Fibroblast of mammary gland (primary cell): ENCODE results near the gene GNG12.
"Not testable (repeated sequence)": the region's sequence is repeated elsewhere in the genome, so short reads cannot be mapped to it uniquely, and the experiment has no call there.

Experiments used
- DNase-seq: peaks from one replicate; pipeline ENCODE4 v3.0.0-alpha.2; 2010; ENCODE audit warnings: low read depth
- H3K4me3 ChIP-seq: 2 replicates; pipeline ENCODE4 v1.5.1; 2011; ENCODE audit warnings: low read depth, mild to moderate bottlenecking, low read length, moderate library complexity; ENCODE audit not compliant: control insufficient read depth
- CTCF ChIP-seq: conservative IDR thresholded peaks from 2 replicates; pipeline ENCODE4 v1.5.1; 2011; ENCODE audit warnings: low read depth, low read length, inconsistent platforms; ENCODE audit not compliant: control insufficient read depth, insufficient read depth

Gene GNG12

GRCh38 chr1:67731322-67731721 is 101.9 kb downstream of the GNG12 start:
- no peak for TF ChIP-seq CTCF
- no peak for DNase-seq
- no peak overlapping the region for H3K4me3 ChIP-seq

GRCh38 chr1:67730312-67730711 is 103.0 kb downstream of the GNG12 start:
- H3K4me3 ChIP-seq = not testable (repeated sequence)

GRCh38 chr1:67729872-67730271 is 103.4 kb downstream of the GNG12 start:
- TF ChIP-seq CTCF = no peak
- no peak for DNase-seq
- H3K4me3 ChIP-seq = no peak overlapping the region

More at GRCh38 chr1:67730312-67730711, 103.0 kb downstream of the GNG12 start:
- DNase-seq = not testable (repeated sequence)

GRCh38 chr1:67726224-67726623 is 107.0 kb downstream of the GNG12 start:
- TF ChIP-seq CTCF = no peak
- peak; percentile 81 for DNase-seq
- H3K4me3 ChIP-seq = no peak overlapping the region

GRCh38 chr1:67724928-67725560 is 108.2 kb downstream of the GNG12 start:
- no peak for TF ChIP-seq CTCF
- H3K4me3 ChIP-seq = no peak overlapping the region
- peak; percentile 94 for DNase-seq

GRCh38 chr1:67723620-67724019 is 109.6 kb downstream of the GNG12 start:
- DNase-seq = peak; percentile 83
- no peak for TF ChIP-seq CTCF
- no peak overlapping the region for H3K4me3 ChIP-seq

GRCh38 chr1:67723126-67723525 is 110.1 kb downstream of the GNG12 start:
- H3K4me3 ChIP-seq = no peak overlapping the region
- TF ChIP-seq CTCF = no peak
- no peak for DNase-seq
